HepG2 (cell line): ENCODE results near the gene CAMK1. TPM values are rescaled to one million over a fixed set of nuclear protein-coding genes. Genes with fewer than 3 reads are reported as not detected.

Experiments
- ATAC-seq: fragments of 200-7000 bp; cut with Tn5 transposase; 3 replicates; pipeline ENCODE4 v1.9.1; 2020; ENCODE audit warnings: mild to moderate bottlenecking, moderate library complexity
- BruUV-seq: library from RNA; stranded (reverse); fragments of 400-500 nt; replicated peaks from 2 replicates; lab custom pipeline; 2021; lab: Mats Ljungman, UMichigan
- CTCF ChIA-PET: fragments of 300-600 bp; formaldehyde crosslinking; extraction: SDS; loops from one replicate; lab custom pipeline; 2021; ENCODE audit warnings: low total read pairs, inconsistent platforms, low intra/inter-chr PET ratio; lab: Yijun Ruan, JAX
- POLR2A ChIA-PET: fragments of 350-600 bp; sonication (Branson Sonifier 250); formaldehyde crosslinking; loops from one replicate; lab custom pipeline; 2020; ENCODE audit warnings: antibody characterized with exemption, inconsistent platforms; lab: Yijun Ruan, JAX
- DNase-seq: peaks from one replicate; pipeline ENCODE4 v3.0.0-alpha.2; 2015; ENCODE audit warnings: low spot score
- FAIRE-seq: peaks from 3 replicates; lab custom pipeline; 2011; peaks lifted over from hg19 to GRCh38; lab: Jason Lieb, UNC
- H2AFZ ChIP-seq: one replicate; pipeline ENCODE4 v1.6.1; 2011; ENCODE audit warnings: low read length, inconsistent platforms
- H3K27ac ChIP-seq: fragments of 300-600 bp; 3 replicates; pipeline ENCODE4 v1.8.0; 2011; ENCODE audit warnings: mixed run types, mild to moderate bottlenecking, mixed read lengths, low read length, inconsistent platforms; ENCODE audit not compliant: insufficient read depth; ENCODE audit errors: extremely low read length
- H3K27me3 ChIP-seq, 2 experiments: fragments of 200-600 bp in 1 of 2; 2 replicates in 1 of 2; 3 replicates in 1 of 2; pipeline versions ENCODE4 v1.6.0 to v1.8.0; 2011; ENCODE audit warnings: low read length in 2 of 2, mild to moderate bottlenecking in 2 of 2, moderate library complexity in 2 of 2, inconsistent platforms in 1 of 2; ENCODE audit not compliant: insufficient read depth in 2 of 2, control insufficient read depth in 1 of 2
- H3K36me3 ChIP-seq, 2 experiments: fragments of 200-600 bp in 1 of 2; replicated peaks in 1 of 2; 2 replicates in 1 of 2; 3 replicates in 1 of 2; pipeline versions ENCODE4 v1.5.1 to v1.8.0; 2011; ENCODE audit warnings: low read length in 2 of 2, inconsistent platforms in 1 of 2; ENCODE audit not compliant: insufficient read depth in 2 of 2, control insufficient read depth in 1 of 2
- H3K4me1 ChIP-seq: 2 replicates; pipeline ENCODE4 v1.5.1; 2012; ENCODE audit warnings: low read length, inconsistent platforms; ENCODE audit not compliant: insufficient read depth
- H3K4me2 ChIP-seq: 2 replicates; pipeline ENCODE4 v1.6.0; 2011; ENCODE audit warnings: low read depth, low read length, inconsistent platforms
- H3K4me3 ChIP-seq, 3 experiments: fragments of 200-600 bp in 1 of 3; sonication (generic), shearing (Covaris generic) in 1 of 3; replicated peaks in 1 of 3; 2 replicates each; pipeline ENCODE4 v1.5.1; 2011 to 2016; ENCODE audit warnings: low read length in 3 of 3, inconsistent platforms in 2 of 3, low read depth in 2 of 3, mild to moderate bottlenecking in 2 of 3, control low read depth in 1 of 3, mixed read lengths in 1 of 3; ENCODE audit not compliant: insufficient read depth in 1 of 3
- H3K79me2 ChIP-seq: one replicate; pipeline ENCODE4 v1.6.1; 2011; ENCODE audit warnings: low read length, inconsistent platforms; ENCODE audit not compliant: insufficient read depth
- H3K9ac ChIP-seq: 2 replicates; pipeline ENCODE4 v1.6.0; 2011; ENCODE audit warnings: mild to moderate bottlenecking, low read depth, low read length, inconsistent platforms; ENCODE audit not compliant: insufficient read depth
- H3K9me3 ChIP-seq: 2 replicates; pipeline ENCODE4 v1.5.1; 2012; ENCODE audit warnings: mild to moderate bottlenecking, low read length
- H4K20me1 ChIP-seq: 2 replicates; pipeline ENCODE4 v1.6.0; 2011; ENCODE audit warnings: inconsistent platforms, mild to moderate bottlenecking, low read length, moderate library complexity; ENCODE audit not compliant: insufficient read depth
- AGO2 ChIP-seq: fragments of 200-400 bp; formaldehyde crosslinking; optimal IDR thresholded peaks from 2 replicates; pipeline ENCODE3; 2017; ENCODE audit warnings: mild to moderate bottlenecking, low read depth, low read length, moderate library complexity
- AKNA ChIP-seq: sonication (generic); formaldehyde crosslinking; IDR thresholded peaks from 2 replicates; pipeline ENCODE4 v1.4.0; 2020; ENCODE audit warnings: missing genetic modification reagents, borderline replicate concordance
- DNMT3B ChIP-seq: conservative IDR thresholded peaks from 2 replicates; pipeline ENCODE4 v1.6.1; 2016; ENCODE audit warnings: missing biosample characterization, control low read depth
- ERF ChIP-seq: IDR thresholded peaks from 2 replicates; pipeline ENCODE4 v1.6.1; 2018; ENCODE audit warnings: missing biosample characterization, missing genetic modification reagents
- ZNF552 ChIP-seq: sonication (generic); formaldehyde crosslinking; IDR thresholded peaks from 2 replicates; pipeline ENCODE4 v1.9.0; 2022; ENCODE audit warnings: missing genetic modification reagents, mild to moderate bottlenecking, borderline replicate concordance
- WGBS: methylation state at CpG from one replicate; pipeline ENCODE4 v1.1.6; 2017; ENCODE audit warnings: low lambda C conversion rate; 5-methylcytosine and 5-hydroxymethylcytosine counted together
- in situ Hi-C: cut with HindIII; loops from 2 replicates; pipeline ENCODE4 v1.10.0; 2017; ENCODE audit warnings: low pct_unique_long_range_greater_than_20kb; ENCODE audit not compliant: extremely low pct_ligation_motif_present
- intact Hi-C: fragments of 100-400 bp; cut with micrococcal nuclease; formaldehyde crosslinking; loops from one replicate; pipeline ENCODE4 v1.10.0; 2022; ENCODE audit not compliant: unreplicated experiment
- polyA plus RNA-seq, 8 experiments: library from polyadenylated mRNA; depleted of rRNA in 3 of 8; stranded (reverse) in 7 of 8; unstranded in 1 of 8; fragments of >200 nt; fragmentation: Illumina TruSeq in 4 of 8; extraction: Trizol in 4 of 8; gene quantifications; 2 replicates each; pipeline versions ENCODE4 v1.2.1 to v1.2.3, GENCODE V29; 2011 to 2016; ENCODE audit warnings: low read depth in 4 of 8, missing spikeins in 1 of 8, mixed read lengths in 1 of 8; ENCODE audit not compliant: insufficient read depth in 1 of 8
- total RNA-seq, 5 experiments: library from RNA; depleted of rRNA; stranded (reverse); fragments of >200 nt; fragmentation: Illumina TruSeq; extraction: Trizol; gene quantifications; 2 replicates each; pipeline ENCODE4 v1.2.3, GENCODE V29; 2016; ENCODE audit warnings: low read depth in 1 of 5
- TF ChIP-seq, protein P1 (sequence below), 2 experiments: sonication (generic) in 1 of 2; formaldehyde crosslinking in 1 of 2; IDR thresholded peaks; 2 replicates each; pipeline versions ENCODE4 v1.5.1 to v1.6.1; 2011 to 2020; ENCODE audit warnings: borderline replicate concordance in 1 of 2, low read depth in 1 of 2, low read length in 1 of 2, mild to moderate bottlenecking in 1 of 2, missing genetic modification reagents in 1 of 2, moderate library complexity in 1 of 2

The CAMK1 gene
- total and polyA plus RNA-seq, 2 of the 13 experiments (the other 11 are each of a cell fraction or from before 2014, with no cell fraction given): 26.4 to 53.3 TPM

GRCh38 chr3:9762871-9763270 lies 6.9 kb downstream of the CAMK1 start:
- Histone ChIP-seq H3K9me3 (no peaks in the 10 kb centered on the region), H3K79me2 (no peaks in the 10 kb centered on the region), H3K4me1 (peaks cover 7% of the 10 kb centered on the region), H3K27me3 (no peaks in the 10 kb centered on the region), H3K4me2 (no peak overlapping the region), H3K9ac (no peak overlapping the region), H3K36me3 (peaks cover 4 to 55% of the 10 kb centered on the region in 2 experiments), H3K4me3 (no peak overlapping the region)
- no peak for FAIRE-seq
- DNase-seq: no peak
- ATAC-seq: no peak
- in situ Hi-C loops: no loop called here
- POLR2A ChIA-PET: interaction anchor here (1.6 kb wide), 1 partner anchor 13 kb away, joined by 7 read pairs; the partner anchor contains the start of gene OGG1
- intact Hi-C loops: no loop called here
- BruUV-seq: no TSS peak
- WGBS: 100% methylated on average over 7 of the region's 8 CpGs
- CTCF ChIA-PET: no interaction called here
- TF ChIP-seq ZNF552 (CRISPR knock-in tag): no peak
- TF ChIP-seq, protein P1, sequence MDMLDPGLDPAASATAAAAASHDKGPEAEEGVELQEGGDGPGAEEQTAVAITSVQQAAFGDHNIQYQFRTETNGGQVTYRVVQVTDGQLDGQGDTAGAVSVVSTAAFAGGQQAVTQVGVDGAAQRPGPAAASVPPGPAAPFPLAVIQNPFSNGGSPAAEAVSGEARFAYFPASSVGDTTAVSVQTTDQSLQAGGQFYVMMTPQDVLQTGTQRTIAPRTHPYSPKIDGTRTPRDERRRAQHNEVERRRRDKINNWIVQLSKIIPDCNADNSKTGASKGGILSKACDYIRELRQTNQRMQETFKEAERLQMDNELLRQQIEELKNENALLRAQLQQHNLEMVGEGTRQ (IDR thresholded peaks at IDR 0.05; ENCODE audit: low read depth, low read length): no peak
- TF ChIP-seq, protein P1 (CRISPR knock-in tag; IDR thresholded peaks at IDR 0.05; ENCODE audit: borderline replicate concordance): no peak
- TF ChIP-seq AKNA (CRISPR knock-in tag): no peak
- TF ChIP-seq ERF (CRISPR knock-in tag): no peak
- TF ChIP-seq DNMT3B: no peak
- TF ChIP-seq AGO2: peak; percentile 73
- TF ChIP-seq, all 625 proteins: peak for 1
- no peak overlapping the region for H3K27ac ChIP-seq
- no peak overlapping the region for H2AFZ ChIP-seq
- no peaks in the 10 kb centered on the region for H4K20me1 ChIP-seq
